Measurements from ENCODE around the gene PRPSAP2.
"Not testable (repeated sequence)": the region's sequence is repeated elsewhere in the genome, so short reads cannot be mapped to it uniquely, and the experiment has no call there.

PRPSAP2 gene

GRCh38 chr17:18857864-18858566 lies at the start of gene PRPSAP2:
Gene PRPSAP2, plus strand, starts transcription at chr17:18858131. Its CDS starts 7,703 bp downstream, at chr17:18865834.
- no peak for TF ChIP-seq CTCF (IDR thresholded peaks at IDR 0.05; ENCODE audit: extremely low read depth, missing control alignments)

GRCh38 chr17:18815924-18816323 lies 42.0 kb upstream of the PRPSAP2 start:
- not testable (repeated sequence) for DNase-seq (ENCODE audit: low spot score)

More at GRCh38 chr17:18857864-18858566, at the start of gene PRPSAP2:
- peak; percentile 99 for DNase-seq (ENCODE audit: low spot score)

GRCh38 chr17:18816489-18817371 lies 41.2 kb upstream of the PRPSAP2 start:
- peak; percentile 55 for TF ChIP-seq CTCF (IDR thresholded peaks at IDR 0.05; ENCODE audit: extremely low read depth, missing control alignments)
- peak; percentile 17 for DNase-seq (ENCODE audit: low spot score)

GRCh38 chr17:18821430-18821829 lies 36.5 kb upstream of the PRPSAP2 start:
- DNase-seq (ENCODE audit: low spot score): not testable (repeated sequence)

GRCh38 chr17:18827613-18828012 lies 30.3 kb upstream of the PRPSAP2 start:
- DNase-seq (ENCODE audit: low spot score): not testable (repeated sequence)

- no peak for TF ChIP-seq CTCF (IDR thresholded peaks at IDR 0.05; ENCODE audit: extremely low read depth, missing control alignments)
- DNase-seq (ENCODE audit: low spot score): no peak
These were observed 9.4 kb upstream of the PRPSAP2 start for GRCh38 chr17:18848501-18848900.

GRCh38 chr17:18850679-18851078 lies 7.3 kb upstream of the PRPSAP2 start:
- DNase-seq (ENCODE audit: low spot score): no peak
- TF ChIP-seq CTCF (IDR thresholded peaks at IDR 0.05; ENCODE audit: extremely low read depth, missing control alignments): no peak

GRCh38 chr17:18851201-18851600 lies 6.7 kb upstream of the PRPSAP2 start:
- no peak for TF ChIP-seq CTCF (IDR thresholded peaks at IDR 0.05; ENCODE audit: extremely low read depth, missing control alignments)
- DNase-seq (ENCODE audit: low spot score): no peak

GRCh38 chr17:18854956-18855355 lies 3.0 kb upstream of the PRPSAP2 start:
- DNase-seq (ENCODE audit: low spot score): no peak

More at GRCh38 chr17:18854956-18855355, 3.0 kb upstream of the PRPSAP2 start:
- TF ChIP-seq CTCF (IDR thresholded peaks at IDR 0.05; ENCODE audit: extremely low read depth, missing control alignments): no peak

Data from GM20000 (cell line).